SW480 (cell line): ENCODE measurements around the gene FRYL.
"Not testable (repeated sequence)": the region's sequence is repeated elsewhere in the genome, so short reads cannot be mapped to it uniquely, and the experiment has no call there.

ENCODE experiments used
- DNase-seq: peaks from one replicate; pipeline ENCODE4 v3.0.0-alpha.2; 2016; ENCODE audit warnings: low spot score

FRYL gene

DNA sequence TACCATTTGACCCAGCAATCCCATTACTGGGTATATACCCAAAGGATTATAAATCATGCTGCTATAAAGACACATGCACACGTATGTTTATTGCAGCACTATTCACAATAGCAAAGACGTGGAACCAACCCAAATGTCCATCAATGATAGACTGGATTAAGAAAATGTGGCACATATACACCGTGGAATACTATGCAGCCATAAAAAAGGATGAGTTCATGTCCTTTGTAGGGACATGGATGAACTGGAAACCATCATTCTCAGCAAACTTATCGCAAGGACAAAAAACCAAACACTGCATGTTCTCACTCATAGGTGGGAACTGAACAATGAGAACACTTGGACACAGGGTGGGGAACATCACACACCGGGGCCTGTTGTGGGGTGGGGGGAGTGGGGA lies 34.9 kb downstream of the FRYL start:
- DNase-seq: not testable (repeated sequence)

DNA sequence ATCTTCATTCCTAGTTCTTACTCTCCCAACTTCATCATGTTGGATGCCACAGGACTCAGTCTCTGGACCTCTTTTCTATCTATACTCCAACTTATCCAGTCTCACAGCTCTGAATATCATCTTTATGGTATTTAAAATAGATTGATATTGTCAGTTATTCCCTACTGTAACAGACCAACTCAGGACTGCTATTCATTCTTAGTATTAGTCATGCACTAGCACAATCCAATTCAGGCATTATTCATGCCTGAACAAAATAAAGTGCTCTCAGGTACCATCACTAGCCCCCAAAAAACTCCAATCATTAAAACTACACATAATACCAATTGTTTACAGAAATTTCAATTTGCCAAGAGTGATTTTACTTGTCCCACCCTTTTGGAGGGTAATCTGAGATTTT lies 37.7 kb downstream of the FRYL start:
- no peak for DNase-seq

DNA sequence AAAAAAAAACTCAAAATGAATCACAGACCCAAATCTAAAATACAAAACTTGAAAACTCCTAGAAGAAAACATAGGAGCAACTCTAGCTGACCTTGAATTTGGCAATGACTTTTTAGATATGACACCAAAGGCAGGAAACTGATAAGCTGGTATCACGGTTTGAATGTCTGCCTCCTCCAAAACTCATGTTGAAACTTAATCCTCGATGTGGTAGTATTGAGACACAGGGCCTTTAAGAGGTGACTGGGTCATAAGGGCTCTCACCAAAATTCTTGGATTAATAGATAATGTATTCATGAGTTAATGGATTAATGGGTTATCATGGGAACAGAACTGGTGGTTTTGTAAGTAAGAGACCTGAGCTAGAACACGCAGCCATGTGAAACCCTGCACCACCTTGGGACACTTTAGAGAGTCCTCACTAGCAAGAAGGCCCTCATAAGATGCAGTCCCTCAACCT lies 40.5 kb downstream of the FRYL start:
- DNase-seq: no peak

DNA sequence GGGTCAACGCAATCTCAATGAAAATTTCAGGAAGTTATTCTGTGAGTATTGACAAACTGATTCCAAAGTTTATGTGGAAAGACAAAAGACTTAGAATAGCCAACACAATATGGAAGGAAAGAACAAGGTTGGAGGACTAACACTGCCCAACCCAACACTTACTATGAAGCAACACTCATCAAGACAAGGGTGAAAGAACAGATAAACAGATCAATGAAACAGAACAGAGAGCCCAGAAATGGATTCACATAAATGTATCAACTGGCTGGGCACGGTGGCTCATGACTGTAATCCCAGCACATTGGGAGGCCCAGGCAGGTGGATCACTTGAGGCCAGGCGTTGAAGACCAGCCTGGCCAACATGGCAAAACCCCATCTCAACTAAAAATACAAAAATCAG lies 41.2 kb downstream of the FRYL start:
- DNase-seq: no peak

DNA sequence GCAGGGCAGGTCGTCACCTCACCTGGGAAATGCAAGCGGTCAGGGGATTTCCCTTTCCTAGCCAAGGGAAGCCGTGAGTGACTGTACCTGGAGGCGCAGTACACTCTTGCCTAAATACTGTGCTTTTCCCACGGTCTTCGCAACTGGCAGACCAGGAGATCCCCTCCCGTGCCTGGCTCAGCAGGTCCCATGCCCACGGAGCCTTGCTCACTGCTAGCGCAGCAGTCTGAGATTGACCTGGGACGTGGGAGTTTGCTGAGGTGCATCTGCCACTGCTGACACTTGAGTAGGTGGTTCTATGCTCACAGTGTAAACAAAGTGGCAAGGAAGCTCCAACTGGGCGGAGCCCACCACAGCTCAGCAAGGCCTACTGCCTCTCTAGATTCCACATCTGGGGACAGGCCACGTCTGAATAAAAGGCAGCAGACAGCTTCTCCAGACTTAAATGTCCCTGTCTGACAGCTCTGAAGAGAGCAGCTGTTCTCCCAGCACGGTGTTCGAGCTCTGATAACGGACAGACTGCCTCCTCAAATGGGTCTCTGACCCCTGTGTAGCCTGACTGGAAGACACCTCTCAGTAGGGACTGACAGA lies 51.1 kb downstream of the FRYL start:
- DNase-seq: not testable (repeated sequence)

DNA sequence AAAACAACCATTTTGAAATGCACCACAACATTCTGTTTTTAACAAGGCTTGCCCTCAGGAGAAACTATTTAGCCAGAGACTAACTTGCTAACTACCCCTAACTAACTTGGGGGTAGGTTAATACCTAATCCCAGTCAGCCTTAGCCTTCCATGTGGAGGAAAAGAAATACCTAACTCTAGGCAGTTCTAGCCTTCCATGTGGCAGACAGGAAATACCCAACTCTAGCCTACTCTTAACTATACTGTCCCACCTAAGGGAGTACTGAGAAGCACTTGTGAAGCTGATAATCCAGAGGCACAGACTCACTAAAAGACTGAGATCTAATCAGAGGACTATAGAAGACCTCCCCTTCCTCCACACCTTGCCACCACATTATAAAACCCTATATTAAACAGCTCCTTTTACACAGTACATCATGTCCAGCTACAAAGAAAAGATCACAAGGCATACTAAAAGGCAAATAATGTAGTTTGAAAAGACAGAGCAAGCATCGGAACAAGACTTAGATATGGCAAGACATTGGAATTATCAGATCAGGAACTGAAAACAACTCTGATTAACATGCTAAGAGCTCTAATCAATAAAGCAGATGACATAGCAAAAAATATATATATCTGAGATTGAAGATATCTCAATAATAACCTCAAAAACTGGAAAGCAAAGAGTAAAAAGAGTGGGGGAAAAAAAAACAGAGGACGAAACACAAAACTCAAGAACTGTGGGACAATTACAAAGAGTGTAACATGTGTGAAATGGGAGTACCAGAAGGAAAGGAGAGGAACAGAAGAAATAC lies 52.2 kb downstream of the FRYL start:
- no peak for DNase-seq

DNA sequence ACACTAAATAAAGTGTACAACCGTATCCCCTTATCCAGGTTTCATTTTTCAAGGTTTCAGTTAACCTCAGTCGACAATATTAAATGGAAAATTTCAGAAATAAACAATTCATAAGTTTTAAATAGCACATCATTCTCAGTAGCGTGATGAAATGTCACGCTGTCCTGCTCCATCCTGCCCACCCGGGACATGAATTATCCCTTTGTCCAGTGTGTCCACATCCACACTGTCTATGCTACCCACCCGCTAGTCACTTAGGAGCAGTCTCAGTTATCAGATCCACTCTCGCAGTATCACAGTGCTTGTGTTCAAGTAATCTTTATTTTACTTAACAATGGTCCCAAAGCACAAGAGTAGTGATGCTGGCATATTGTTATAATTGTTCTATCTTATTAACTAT lies 54.7 kb downstream of the FRYL start:
- DNase-seq: no peak

DNA sequence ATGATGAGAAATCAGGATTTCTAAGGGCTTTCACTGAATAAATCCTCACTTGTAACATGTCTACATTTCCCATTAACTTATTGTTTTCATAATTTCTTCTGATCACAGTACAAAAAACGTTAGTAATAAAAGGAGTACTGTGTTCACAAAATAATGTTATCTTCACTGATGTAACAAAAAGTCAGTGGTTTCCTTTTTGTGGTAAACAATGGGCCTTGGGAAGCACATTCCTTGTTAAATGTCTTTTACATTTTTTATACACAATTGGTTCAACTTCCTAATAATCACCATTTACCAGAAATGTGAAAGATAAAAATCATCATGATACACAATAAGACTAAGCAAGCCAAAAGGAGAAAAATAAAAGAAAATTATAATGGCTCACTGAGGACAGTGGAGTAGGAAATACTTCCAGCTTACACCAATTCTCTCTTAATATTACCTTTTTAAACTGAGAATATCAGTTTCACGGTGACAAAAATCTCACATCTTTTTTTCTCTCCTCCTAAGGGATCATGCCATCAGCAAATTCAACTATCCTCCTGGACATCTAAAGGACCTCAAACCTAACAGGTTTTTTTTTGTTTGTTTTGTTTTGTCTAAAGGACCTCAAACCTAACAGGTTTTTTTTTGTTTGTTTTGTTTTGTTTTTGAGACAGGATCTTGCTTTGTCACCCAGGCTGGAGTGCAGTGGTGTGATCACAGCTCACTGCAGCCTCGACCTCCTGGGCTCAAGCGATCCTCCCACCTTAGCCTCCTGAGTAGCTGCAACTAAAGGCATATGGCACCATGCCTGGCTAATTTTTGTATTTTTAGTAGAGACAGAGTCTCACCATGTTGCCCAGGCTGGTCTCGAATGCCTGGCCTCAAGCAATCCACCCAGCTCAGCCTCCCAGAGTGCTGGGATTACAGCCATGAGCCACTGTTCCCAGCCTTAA lies 57.3 kb downstream of the FRYL start:
- DNase-seq: no peak

DNA sequence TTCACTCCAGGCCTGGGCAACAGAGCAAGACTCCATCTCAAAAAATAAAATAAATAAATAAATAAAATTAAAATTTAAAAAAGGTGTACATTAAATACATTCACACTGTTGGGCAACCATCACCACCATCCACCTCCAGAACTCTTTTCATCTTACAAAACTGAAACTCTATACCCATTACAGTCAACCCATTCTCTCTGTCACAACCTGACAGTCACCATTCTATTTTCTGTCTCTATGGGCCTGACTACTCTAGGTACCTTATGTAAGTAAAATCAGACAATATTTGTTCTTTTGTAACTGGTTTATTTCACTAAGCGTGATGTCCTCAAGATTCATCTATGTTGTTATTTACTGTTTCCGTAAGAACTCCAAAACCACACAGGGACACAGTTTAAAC lies 59.6 kb downstream of the FRYL start:
- DNase-seq: no peak

DNA sequence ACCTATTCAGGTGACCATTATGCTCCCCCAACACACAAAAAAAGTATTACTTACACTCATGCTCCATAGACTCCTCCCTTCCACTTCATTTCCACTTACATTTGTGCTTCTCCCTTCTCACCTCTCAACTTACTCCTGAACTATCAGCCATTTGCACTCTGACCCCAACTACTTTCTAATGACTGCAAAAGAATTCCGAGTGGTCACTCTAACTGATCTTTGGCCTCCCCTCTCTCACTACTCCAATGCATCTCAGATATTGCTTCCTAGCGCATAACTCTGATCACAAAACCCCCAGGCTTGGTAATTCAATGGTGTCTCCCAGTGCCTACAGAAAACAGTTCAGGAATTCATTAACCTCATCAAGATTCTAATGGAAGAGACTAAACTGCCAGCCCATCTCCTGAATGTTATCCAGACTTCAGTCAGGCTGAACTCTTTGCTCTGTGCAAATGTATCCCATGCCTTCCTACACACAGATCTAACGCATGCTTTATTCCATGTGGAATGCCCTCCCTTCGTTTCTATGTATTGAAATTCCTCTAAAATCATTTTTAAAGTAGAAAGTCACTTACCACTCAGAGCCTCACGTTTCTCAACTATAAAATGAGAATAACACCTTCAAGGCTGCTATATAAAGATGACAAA lies 61.1 kb downstream of the FRYL start:
- no peak for DNase-seq

DNA sequence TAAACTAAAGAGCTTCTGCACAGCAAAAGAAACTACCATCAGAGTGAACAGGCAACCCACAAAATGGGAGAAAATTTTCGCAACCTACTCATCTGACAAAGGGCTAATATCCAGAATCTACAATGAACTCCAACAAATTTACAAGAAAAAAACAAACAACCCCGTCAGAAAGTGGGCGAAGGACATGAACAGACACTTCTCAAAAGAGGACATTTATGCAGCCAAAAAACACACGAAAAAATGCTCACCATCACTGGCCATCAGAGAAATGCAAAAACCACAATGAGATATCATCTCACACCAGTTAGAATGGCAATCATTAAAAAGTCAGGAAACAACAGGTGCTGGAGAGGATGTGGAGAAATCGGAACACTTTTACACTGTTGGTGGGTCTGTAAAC lies 63.8 kb downstream of the FRYL start:
- DNase-seq: not testable (repeated sequence)

DNA sequence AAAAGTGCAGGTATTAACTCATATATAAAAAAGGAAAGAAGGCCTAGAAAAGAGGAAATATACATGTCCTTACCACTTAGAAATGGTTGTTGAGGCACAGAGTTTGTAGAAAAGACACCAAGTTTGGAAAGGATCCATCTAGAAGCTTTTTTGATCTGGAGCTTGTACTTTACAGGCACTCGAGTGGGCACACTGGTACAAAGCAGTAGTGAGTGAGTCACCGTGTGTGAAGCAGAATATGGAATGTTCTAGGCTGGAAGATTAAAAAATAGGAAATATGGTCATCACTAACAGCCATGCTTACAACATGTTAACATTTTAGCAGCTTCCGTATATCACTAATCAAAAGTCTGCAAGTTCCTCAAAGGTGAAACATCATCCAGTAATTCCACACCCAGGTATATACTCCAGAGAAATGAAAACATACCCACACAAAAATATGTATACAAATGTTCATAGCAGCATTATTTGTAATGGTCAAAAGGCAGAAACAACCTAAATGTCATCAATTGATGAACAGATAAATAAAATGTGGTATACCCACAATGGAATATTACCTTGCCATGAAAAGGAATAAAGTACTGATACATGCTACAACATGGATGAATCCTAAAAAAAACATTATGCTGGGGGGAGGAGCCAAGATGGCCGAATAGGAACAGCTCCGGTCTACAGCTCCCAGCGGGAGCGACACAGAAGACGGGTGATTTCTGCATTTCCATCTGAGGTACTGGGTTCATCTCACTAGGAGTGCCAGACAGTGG lies 69.5 kb downstream of the FRYL start:
- no peak for DNase-seq

DNA sequence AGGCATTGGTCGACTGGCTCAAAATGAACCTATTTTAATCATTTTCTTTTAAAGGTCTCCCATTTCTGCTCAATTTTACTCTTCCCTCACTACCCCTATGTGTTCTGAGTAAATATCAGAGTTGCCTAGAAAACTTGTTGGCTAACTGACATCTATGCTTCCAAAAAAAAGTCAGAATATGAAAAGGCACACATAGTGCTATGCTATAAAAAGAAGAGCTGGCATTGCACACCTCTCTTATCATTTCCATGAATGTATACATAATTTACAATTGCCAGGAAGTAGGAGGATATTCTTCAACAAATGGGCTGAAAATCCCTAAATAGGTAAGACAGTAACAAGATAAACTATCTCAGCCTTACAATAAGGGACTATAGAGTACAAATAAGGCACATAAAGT lies 70.2 kb downstream of the FRYL start:
- DNase-seq: no peak

DNA sequence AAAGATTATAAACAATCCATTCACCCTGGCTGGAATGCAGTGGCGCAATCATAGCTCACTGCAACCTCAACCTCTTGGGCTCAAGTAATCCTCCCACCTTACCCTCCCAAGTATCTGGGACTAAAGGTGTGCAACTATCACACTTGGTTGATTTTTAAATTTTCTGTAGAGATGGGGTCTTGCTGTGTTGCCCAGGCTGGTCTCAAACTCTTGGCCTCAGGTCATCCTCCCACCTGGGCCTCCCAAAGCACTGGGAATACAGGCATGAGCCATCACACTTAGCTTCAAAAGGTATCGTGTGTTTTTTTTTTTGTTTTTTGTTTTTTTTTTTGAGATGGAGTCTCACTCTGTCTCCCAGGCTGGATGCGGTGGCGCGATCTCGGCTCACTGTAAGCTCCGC lies 71.5 kb downstream of the FRYL start:
- DNase-seq: no peak

DNA sequence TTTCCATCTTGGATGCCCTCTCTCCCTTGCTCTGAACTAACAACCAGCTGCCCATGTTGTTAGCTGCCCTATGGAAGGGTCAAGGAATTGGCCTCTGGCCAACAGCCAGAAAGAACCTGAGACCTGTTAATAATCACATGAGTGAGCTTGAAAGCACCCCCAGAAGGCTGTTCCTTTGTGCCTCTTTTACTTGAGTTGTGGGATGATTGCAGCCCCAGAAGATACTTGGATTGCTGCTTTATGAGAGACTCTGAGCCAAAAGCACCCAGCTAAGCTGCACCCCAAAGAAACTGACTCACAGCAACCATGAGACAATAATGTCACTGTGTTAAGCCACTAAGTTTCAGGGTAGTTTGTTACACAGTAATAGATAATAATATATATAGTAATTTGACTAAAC lies 73.3 kb downstream of the FRYL start:
- no peak for DNase-seq

DNA sequence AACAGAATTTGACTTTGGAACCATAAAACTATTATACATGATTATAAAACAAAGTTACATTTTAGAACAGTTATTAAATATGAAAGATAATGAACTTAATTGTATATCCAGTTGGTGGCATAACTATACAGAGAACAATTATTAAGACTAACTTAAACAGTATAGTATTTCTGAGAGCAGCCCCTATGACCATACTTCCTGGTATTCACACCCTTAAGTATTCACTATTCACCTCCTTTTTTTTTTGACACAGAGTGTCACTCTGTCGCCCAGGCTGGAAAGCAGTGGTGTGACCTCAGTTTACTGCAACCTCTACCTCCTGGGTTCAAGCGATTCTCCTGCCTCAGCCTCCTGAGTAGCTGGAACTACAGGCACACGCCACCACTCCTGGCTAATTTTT lies 74.5 kb downstream of the FRYL start:
- DNase-seq: no peak

DNA sequence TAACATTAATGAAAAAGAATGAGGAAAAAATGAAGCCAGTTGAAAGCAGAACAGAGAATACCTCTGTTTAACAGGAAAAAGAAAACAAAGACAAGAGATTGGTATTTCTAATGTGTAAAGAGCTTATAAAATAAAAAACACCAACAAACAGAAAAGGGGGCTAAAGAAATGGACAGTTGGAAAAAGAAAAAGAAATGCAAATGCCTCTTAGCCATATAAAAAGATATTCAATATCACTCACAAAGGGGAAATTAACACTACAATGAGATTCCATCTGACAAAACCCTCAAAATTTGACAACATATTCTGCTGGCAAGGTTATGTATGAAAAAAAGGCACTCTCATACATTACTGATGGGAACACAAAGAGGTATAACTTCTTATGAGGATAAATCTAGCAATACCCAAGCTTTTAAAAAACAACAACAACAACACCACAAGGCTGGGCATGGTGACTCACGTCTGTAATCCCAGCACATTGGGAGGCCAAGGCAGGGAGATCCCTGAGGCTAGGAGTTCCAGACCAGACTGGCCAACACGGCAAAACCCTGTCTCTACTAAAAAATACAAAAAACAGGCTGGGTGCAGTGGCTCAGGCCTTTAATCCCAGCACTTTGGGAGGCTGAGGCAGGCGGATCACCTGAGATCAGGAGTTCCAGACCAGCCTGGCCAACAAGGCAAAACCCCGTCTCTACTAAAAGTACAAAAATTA lies 75.8 kb downstream of the FRYL start:
- DNase-seq: no peak

DNA sequence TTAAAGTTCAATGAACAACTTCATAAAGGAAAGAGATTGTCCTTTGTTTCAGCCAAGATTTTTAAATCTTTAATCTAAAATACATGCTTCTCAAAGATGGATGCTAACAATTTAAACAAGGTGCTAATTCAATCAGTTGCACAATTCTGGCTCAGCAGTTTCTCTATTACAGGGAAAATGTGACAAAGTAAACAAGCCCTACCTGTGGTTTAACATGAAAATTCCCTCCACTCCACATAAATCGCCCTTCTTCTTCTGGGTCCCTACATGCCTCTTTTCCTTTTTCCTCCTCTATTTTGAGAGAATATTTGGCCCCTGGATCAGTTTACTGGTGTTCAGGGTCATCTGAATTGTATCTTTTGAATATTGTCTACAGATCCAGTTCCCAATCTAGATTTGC lies 80.6 kb downstream of the FRYL start:
- DNase-seq: peak; percentile 8

DNA sequence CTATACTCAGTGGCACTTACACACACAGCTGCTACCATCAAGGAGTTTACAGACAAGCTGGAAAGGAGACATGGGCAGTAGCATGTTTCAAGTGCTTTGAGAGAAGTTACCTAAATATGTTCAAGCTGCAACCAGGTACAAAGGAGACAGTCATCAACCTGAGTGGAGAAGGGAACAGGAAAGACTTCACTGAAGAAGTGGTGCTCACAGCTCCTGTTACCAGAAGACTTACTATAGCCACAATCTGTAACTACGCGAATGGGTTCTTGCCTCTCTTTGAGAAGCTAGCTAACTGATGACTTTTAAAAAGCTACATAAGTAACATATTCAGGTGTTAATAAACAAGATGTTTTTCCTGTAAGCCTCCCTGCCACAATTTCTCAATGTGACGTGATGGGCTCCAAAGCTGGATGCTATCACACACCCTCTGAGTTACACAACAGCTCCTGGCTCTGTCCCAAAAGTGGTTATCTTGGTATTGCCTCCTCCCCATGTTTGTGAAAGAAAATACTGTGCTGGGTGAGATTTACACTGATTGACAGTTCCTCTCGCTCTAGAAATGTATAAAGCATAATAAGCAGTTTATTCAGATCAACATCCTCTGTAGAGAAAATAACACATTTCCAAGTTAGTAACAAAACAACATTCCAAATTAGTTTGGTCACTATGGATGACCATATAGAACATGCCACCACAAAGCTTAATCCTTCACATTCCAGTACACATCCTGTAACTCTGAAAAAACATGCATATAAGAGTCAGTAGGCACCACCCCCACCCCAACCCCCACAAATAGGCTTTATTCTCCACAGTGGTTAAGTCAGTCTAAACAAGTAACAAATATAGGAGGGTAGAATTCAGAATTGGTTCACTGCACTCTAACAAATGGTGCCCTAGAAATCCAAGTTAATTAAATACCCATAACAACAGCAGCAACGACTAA lies 81.8 kb downstream of the FRYL start:
- DNase-seq: peak; percentile 52

DNA sequence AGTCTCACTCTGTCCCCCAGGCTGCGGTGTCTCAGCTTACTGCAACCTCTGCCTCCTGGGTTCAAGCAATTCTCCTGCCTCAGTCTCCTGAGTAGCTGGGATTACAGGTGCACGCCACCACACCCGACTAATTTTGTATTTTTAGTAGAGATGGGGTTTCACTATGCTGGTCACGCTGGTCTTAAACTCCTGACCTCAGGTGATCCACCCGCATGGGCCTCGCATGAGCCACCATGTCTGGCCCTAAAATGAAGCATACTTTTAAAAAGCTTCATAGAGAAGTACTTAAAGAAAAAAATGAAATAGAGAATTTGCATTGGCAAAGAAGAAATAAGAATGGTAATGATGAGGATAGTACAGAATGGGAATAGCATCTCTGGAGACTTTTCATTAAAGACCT lies 82.6 kb downstream of the FRYL start:
- DNase-seq: not testable (repeated sequence)
